ENCODE data around the gene ITSN1.
"Not testable (repeated sequence)": the region's sequence is repeated elsewhere in the genome, so short reads cannot be mapped to it uniquely, and the experiment has no call there.

GRCh38 chr21:33863191-33863590 is 220.9 kb downstream of the ITSN1 start:
- not testable (repeated sequence) for TF ChIP-seq EZH2phosphoT487 (IDR thresholded peaks at IDR 0.05; ENCODE audit: insufficient read depth, low read depth); EZH2 (IDR thresholded peaks at IDR 0.05; ENCODE audit: insufficient read depth, poor library complexity, severe bottlenecking)
